ENCODE data around the gene NCKAP1. TPM values are rescaled to one million over a fixed set of nuclear protein-coding genes. Genes with fewer than 3 reads are reported as not detected.
"Not testable (repeated sequence)": the region's sequence is repeated elsewhere in the genome, so short reads cannot be mapped to it uniquely, and the experiment has no call there.

NCKAP1 gene
- total and polyA plus RNA-seq, 12 donors = 26.8 to 134 (median 104) TPM

DNA sequence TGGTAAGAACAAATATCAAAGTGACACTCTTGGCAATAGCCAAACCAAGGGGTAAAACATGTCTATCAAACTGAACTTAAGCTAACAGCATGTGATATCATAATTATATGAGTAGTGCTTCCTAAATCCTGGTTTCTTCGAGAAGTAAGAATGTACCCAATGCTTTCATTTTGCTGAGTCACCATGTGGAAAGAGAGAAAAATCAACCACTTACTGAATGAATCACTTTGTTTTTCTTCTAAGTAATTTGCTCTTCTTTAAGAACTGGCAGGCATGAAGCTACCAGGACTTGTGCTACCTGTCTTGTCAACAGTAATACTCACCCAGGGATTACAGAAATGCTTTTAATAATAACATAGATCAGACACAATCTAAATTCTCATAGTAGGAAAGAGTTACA, 21.3 kb upstream of the NCKAP1 start:
- no peak for DNase-seq

GRCh38 chr2:183057333-183057985, 19.2 kb upstream of the NCKAP1 start:
- Histone ChIP-seq H3K4me3 (no peak overlapping the region), H3K9me3 (replicated peaks in 1 of 3) (no peaks in the 10 kb centered on the region), H3K27ac (no peak overlapping the region), H3K27me3 (no peaks in the 10 kb centered on the region), H3K36me3 (replicated peaks in 1 of 2) (no peaks in the 10 kb centered on the region), H3K4me1 (replicated peaks in 1 of 2) (peaks cover 0 to under 1% of the 10 kb centered on the region in 2 donors)
- DNase-seq = no peak
- TF ChIP-seq CTCF (IDR thresholded peaks at IDR 0.05) (no peak), POLR2A (IDR thresholded peaks at IDR 0.05) (no peak)
- intact Hi-C loops (cut with DNase I) = no loop called here
- 78 to 87% (median 81%) methylated on average over 3 of the region's 3 CpGs for WGBS, 4 donors

More for the DNA sequence above, 21.3 kb upstream of the NCKAP1 start:
- H3K27ac ChIP-seq = no peak overlapping the region
- peaks cover 0 to 9% of the 10 kb centered on the region in 2 donors for H3K4me1 ChIP-seq (replicated peaks in 1 of 2)
- H3K9me3 ChIP-seq (replicated peaks in 1 of 3) = no peaks in the 10 kb centered on the region
- no peak overlapping the region for H3K4me3 ChIP-seq
- TF ChIP-seq CTCF (IDR thresholded peaks at IDR 0.05) (no peak), POLR2A (IDR thresholded peaks at IDR 0.05) (no peak)
- 23 to 41% (median 40%) methylated on average over 1 of the region's 1 CpG for WGBS, 4 donors
- intact Hi-C loops (cut with DNase I) = no loop called here
- H3K36me3 ChIP-seq (replicated peaks in 1 of 2) = no peaks in the 10 kb centered on the region
- H3K27me3 ChIP-seq = peaks cover 2% of the 10 kb centered on the region

DNA sequence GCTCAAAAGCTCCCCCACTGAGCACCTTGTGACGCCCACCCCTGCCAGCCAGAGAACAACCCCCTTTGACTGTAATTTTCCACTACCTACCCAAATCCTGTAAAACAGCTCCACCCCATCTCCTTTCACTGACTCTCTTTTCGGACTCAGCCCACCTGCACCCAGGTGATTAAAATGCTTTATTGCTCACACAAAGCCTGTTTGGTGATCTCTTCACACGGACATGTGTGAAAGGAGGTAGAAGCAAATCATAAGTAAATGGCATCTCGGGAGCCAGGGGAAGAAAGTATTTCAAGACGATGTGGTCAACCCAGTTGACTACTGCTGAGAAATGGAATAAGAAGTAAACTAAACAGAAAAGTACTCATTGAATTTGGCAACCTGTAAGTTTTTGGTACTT, 11.2 kb upstream of the NCKAP1 start:
- no peak for TF ChIP-seq POLR2A (IDR thresholded peaks at IDR 0.05)
- no peak for TF ChIP-seq CTCF (IDR thresholded peaks at IDR 0.05)
- H3K4me3 ChIP-seq = no peak overlapping the region
- H3K27me3 ChIP-seq = no peaks in the 10 kb centered on the region
- no peaks in the 10 kb centered on the region for H3K36me3 ChIP-seq (replicated peaks in 1 of 2)
- no peak overlapping the region for H3K27ac ChIP-seq
- no peaks in the 10 kb centered on the region for H3K9me3 ChIP-seq (replicated peaks in 1 of 3)
- no peak for DNase-seq
- 67 to 76% (median 70%) methylated on average over 5 of the region's 5 CpGs for WGBS, 4 donors
- H3K4me1 ChIP-seq (replicated peaks in 1 of 2) = no peaks in the 10 kb centered on the region
- intact Hi-C loops (cut with DNase I) = no loop called here

DNA sequence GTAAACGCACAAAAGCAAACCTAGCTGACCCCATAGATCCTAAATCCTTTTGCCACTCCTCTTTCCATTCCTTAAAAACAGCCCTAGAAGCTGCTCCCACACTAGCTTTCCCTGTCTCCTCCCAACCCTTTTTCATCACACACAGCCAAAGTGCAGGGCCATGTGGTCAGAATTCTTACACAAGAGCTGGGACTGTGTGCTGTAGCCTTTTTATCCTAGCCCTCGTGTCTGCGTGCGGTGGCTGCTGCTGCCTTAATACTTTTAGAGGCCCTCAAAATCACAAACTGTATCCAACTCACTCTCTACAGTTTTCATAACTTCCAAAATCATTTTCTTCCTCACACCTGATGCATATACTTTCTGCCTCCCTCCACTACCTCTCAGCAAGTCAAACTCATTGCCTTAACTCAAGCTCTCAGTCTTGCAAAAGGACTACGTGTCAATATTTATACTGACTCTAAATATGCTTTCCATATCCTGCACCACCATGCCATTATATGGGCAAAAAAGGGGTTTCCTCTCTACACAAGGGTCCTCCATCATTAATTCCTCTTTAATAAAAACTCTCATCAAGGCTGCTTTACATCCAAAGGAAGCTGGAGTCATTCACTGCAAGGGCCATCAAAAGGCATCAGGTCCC, 9.3 kb upstream of the NCKAP1 start:
- H3K4me1 ChIP-seq (replicated peaks in 1 of 2); H3K27me3 ChIP-seq; DNase-seq; H3K36me3 ChIP-seq (replicated peaks in 1 of 2); H3K4me3 ChIP-seq; H3K27ac ChIP-seq; H3K9me3 ChIP-seq (replicated peaks in 1 of 3); intact Hi-C loops (cut with DNase I): not testable (repeated sequence)
- WGBS, 4 donors = 76 to 89% (median 86%) methylated on average over 5 of the region's 5 CpGs

- H3K27me3 ChIP-seq; H3K4me1 ChIP-seq (replicated peaks in 1 of 2); intact Hi-C loops (cut with DNase I); H3K36me3 ChIP-seq (replicated peaks in 1 of 2); H3K4me3 ChIP-seq; DNase-seq; H3K9me3 ChIP-seq (replicated peaks in 1 of 3); H3K27ac ChIP-seq: not testable (repeated sequence)
- 85 to 89% (median 85%) methylated on average over 7 to 8 of the region's 8 CpGs for WGBS, 4 donors
These were observed 5.3 kb upstream of the NCKAP1 start for GRCh38 chr2:183043580-183043979.
